H1 (cell line): Measurements from ENCODE around the gene BPI. TPM values are rescaled to one million over a fixed set of nuclear protein-coding genes. Genes with fewer than 3 reads are reported as not detected.
A peak's percentile ranks its signal among the peaks of the same experiment; 100 is the strongest.

Experiments
- CTCF ChIA-PET: fragments of 300-600 bp; sonication (Branson Sonifier 250); formaldehyde crosslinking; loops from one replicate; lab custom pipeline; 2021; ENCODE audit not compliant: partially characterized antibody; lab: Charles Lee
- POLR2A ChIA-PET: fragments of 300-600 bp; sonication (Branson Sonifier 250); formaldehyde crosslinking; loops from one replicate; lab custom pipeline; 2021; ENCODE audit warnings: inconsistent platforms; ENCODE audit not compliant: partially characterized antibody; lab: Charles Lee
- DNase-seq, 2 experiments: peaks; one replicate each; pipeline versions ENCODE4 v3.0.0 to v3.0.0-alpha.2; 2010 to 2022; ENCODE audit warnings: low spot score in 2 of 2, low read depth in 1 of 2, mixed read lengths in 1 of 2
- FAIRE-seq: peaks from 2 replicates; lab custom pipeline; 2011; peaks lifted over from hg19 to GRCh38; lab: Jason Lieb, UNC
- H2AFZ ChIP-seq: 2 replicates; pipeline ENCODE4 v1.8.1; 2012; ENCODE audit warnings: low read length, inconsistent platforms
- H2AK5ac ChIP-seq: 2 replicates; pipeline ENCODE4 v1.6.1; 2013; ENCODE audit warnings: low read depth, low read length
- H2BK120ac ChIP-seq: replicated peaks from 2 replicates; pipeline ENCODE3; 2013; ENCODE audit warnings: low read depth, low read length, inconsistent platforms
- H2BK12ac ChIP-seq: 2 replicates; pipeline ENCODE4 v1.6.1; 2013; ENCODE audit warnings: low read depth, low read length
- H2BK15ac ChIP-seq: 2 replicates; pipeline ENCODE4 v1.6.1; 2013; ENCODE audit warnings: low read length
- H2BK20ac ChIP-seq: 2 replicates; pipeline ENCODE4 v1.6.1; 2013; ENCODE audit warnings: low read length
- H2BK5ac ChIP-seq: 2 replicates; pipeline ENCODE4 v1.6.1; 2013; ENCODE audit warnings: low read depth, low read length
- H3K14ac ChIP-seq: 2 replicates; pipeline ENCODE4 v1.6.1; 2013; ENCODE audit warnings: inconsistent platforms; ENCODE audit not compliant: insufficient read length
- H3K18ac ChIP-seq: 2 replicates; pipeline ENCODE4 v1.6.1; 2013; ENCODE audit warnings: low read length; ENCODE audit errors: extremely low read depth
- H3K23ac ChIP-seq: 2 replicates; pipeline ENCODE4 v1.6.1; 2013; ENCODE audit warnings: inconsistent platforms; ENCODE audit not compliant: insufficient read length
- H3K23me2 ChIP-seq: 2 replicates; pipeline ENCODE4 v1.6.1; 2013; ENCODE audit warnings: low read depth, low read length
- H3K27ac ChIP-seq: 2 replicates; pipeline ENCODE4 v1.6.1; 2011; ENCODE audit warnings: low read depth, low read length, inconsistent platforms
- H3K27me3 ChIP-seq, 4 experiments: replicated peaks in 1 of 4; 1 replicate in 1 of 4; 2 replicates in 3 of 4; pipeline versions ENCODE4 v1.6.1 to v1.8.1; 2011 to 2013; ENCODE audit warnings: low read length in 3 of 4, mild to moderate bottlenecking in 3 of 4, inconsistent platforms in 2 of 4, mixed read lengths in 2 of 4, moderate library complexity in 1 of 4; ENCODE audit not compliant: control insufficient read depth in 3 of 4, insufficient read depth in 3 of 4; ENCODE audit errors: extremely low read depth in 1 of 4
- H3K36me3 ChIP-seq, 4 experiments: 2 replicates each; pipeline versions ENCODE4 v1.6.1 to v1.8.1; 2011 to 2013; ENCODE audit warnings: mild to moderate bottlenecking in 4 of 4, low read length in 3 of 4, moderate library complexity in 2 of 4, control low read depth in 1 of 4, inconsistent platforms in 1 of 4; ENCODE audit not compliant: insufficient read depth in 4 of 4, control insufficient read depth in 2 of 4
- H3K4ac ChIP-seq: replicated peaks from 2 replicates; pipeline ENCODE3; 2013; ENCODE audit warnings: low read length, low read depth, mixed read lengths, inconsistent platforms; ENCODE audit not compliant: insufficient read length
- H3K4me1 ChIP-seq, 4 experiments: replicated peaks in 1 of 4; 1 replicate in 1 of 4; 2 replicates in 3 of 4; pipeline versions ENCODE4 v1.6.1 to v1.8.1; 2011 to 2013; ENCODE audit warnings: low read length in 3 of 4, inconsistent platforms in 2 of 4, mixed read lengths in 1 of 4; ENCODE audit not compliant: insufficient read depth in 4 of 4, control insufficient read depth in 3 of 4
- H3K4me2 ChIP-seq, 2 experiments: 2 replicates each; pipeline versions ENCODE4 v1.6.1 to v1.8.1; 2011 to 2013; ENCODE audit warnings: low read depth in 2 of 2, low read length in 2 of 2, control low read depth in 1 of 2, inconsistent platforms in 1 of 2, mild to moderate bottlenecking in 1 of 2; ENCODE audit not compliant: insufficient read depth in 1 of 2
- H3K4me3 ChIP-seq, 4 experiments: fragments of 200-600, 300-600 bp in 1 of 4; sonication (generic), shearing (Covaris generic), sonication (Bioruptor Twin) in 1 of 4; 2 replicates each; pipeline versions ENCODE4 v1.5.1 to v1.8.1; 2011 to 2016; ENCODE audit warnings: low read length in 4 of 4, low read depth in 3 of 4, control low read depth in 2 of 4, inconsistent platforms in 2 of 4, mild to moderate bottlenecking in 2 of 4, mixed read lengths in 1 of 4, moderate library complexity in 1 of 4; ENCODE audit not compliant: insufficient read depth in 2 of 4; ENCODE audit errors: extremely low read depth in 1 of 4
- H3K56ac ChIP-seq: replicated peaks from 2 replicates; pipeline ENCODE3; 2013; ENCODE audit warnings: low read depth, mild to moderate bottlenecking, mixed read lengths, low read length, inconsistent platforms; ENCODE audit not compliant: insufficient read length
- H3K79me1 ChIP-seq: 2 replicates; pipeline ENCODE4 v1.6.1; 2013; ENCODE audit warnings: low read depth, low read length, control low read depth
- H3K79me2 ChIP-seq, 2 experiments: 2 replicates each; pipeline versions ENCODE4 v1.6.1 to v1.8.1; 2012 to 2013; ENCODE audit warnings: low read length in 2 of 2, mild to moderate bottlenecking in 2 of 2, inconsistent platforms in 1 of 2; ENCODE audit not compliant: insufficient read depth in 2 of 2, control insufficient read depth in 1 of 2
- H3K9ac ChIP-seq, 4 experiments: replicated peaks in 1 of 4; 1 replicate in 1 of 4; 2 replicates in 3 of 4; pipeline versions ENCODE4 v1.6.1 to v1.8.1; 2011 to 2013; ENCODE audit warnings: low read depth in 3 of 4, low read length in 3 of 4, control low read depth in 2 of 4, mild to moderate bottlenecking in 2 of 4, moderate library complexity in 2 of 4, inconsistent platforms in 1 of 4; ENCODE audit errors: extremely low read depth in 1 of 4
- H3K9me3 ChIP-seq, 2 experiments: 2 replicates each; pipeline versions ENCODE4 v1.6.1 to v1.8.1; 2012 to 2013; ENCODE audit warnings: mild to moderate bottlenecking in 2 of 2, moderate library complexity in 2 of 2, control low read depth in 1 of 2, inconsistent platforms in 1 of 2, low read depth in 1 of 2, low read length in 1 of 2, mixed read lengths in 1 of 2; ENCODE audit not compliant: insufficient read depth in 2 of 2
- H4K20me1 ChIP-seq, 2 experiments: replicated peaks in 1 of 2; 2 replicates each; pipeline versions ENCODE3 to v1.8.1; 2011 to 2013; ENCODE audit warnings: inconsistent platforms in 2 of 2, low read length in 2 of 2, mild to moderate bottlenecking in 1 of 2; ENCODE audit not compliant: insufficient read depth in 2 of 2, control insufficient read depth in 1 of 2
- H4K5ac ChIP-seq: 2 replicates; pipeline ENCODE4 v1.6.1; 2013; ENCODE audit warnings: low read length, low read depth, mixed read lengths, inconsistent platforms; ENCODE audit not compliant: insufficient read length
- H4K8ac ChIP-seq: 2 replicates; pipeline ENCODE4 v1.8.0; 2013; ENCODE audit warnings: mild to moderate bottlenecking, moderate library complexity, low read length, inconsistent platforms; ENCODE audit not compliant: insufficient read depth; ENCODE audit errors: extremely low read depth
- H4K91ac ChIP-seq: replicated peaks from 2 replicates; pipeline ENCODE3; 2013; ENCODE audit warnings: low read length, mixed read lengths, inconsistent platforms; ENCODE audit not compliant: insufficient read length
- CHD2 ChIP-seq: IDR thresholded peaks from 2 replicates; pipeline ENCODE4 v1.6.1; 2012; ENCODE audit warnings: low read length, improper control_type of control experiment
- E2F6 ChIP-seq: IDR thresholded peaks from 2 replicates; pipeline ENCODE4 v1.6.1; 2012; ENCODE audit warnings: inconsistent platforms
- EGR1 ChIP-seq: IDR thresholded peaks from 2 replicates; pipeline ENCODE4 v1.6.1; 2011; ENCODE audit warnings: low read depth, low read length, borderline replicate concordance
- EZH2 ChIP-seq: fragments of 200-600 bp; sonication (generic); IDR thresholded peaks from 2 replicates; pipeline ENCODE4 v1.7.1; 2012; ENCODE audit warnings: low read depth, mild to moderate bottlenecking, moderate library complexity, low read length, inconsistent platforms; ENCODE audit not compliant: severe bottlenecking
- KDM4A ChIP-seq: IDR thresholded peaks from one replicate; pipeline ENCODE4 v1.7.1; 2012; ENCODE audit warnings: low read depth, mild to moderate bottlenecking, moderate library complexity, low read length, inconsistent platforms; ENCODE audit not compliant: severe bottlenecking
- SIX5 ChIP-seq: IDR thresholded peaks from 2 replicates; pipeline ENCODE4 v1.6.1; 2011; ENCODE audit warnings: mild to moderate bottlenecking, low read depth, low read length
- TEAD4 ChIP-seq: IDR thresholded peaks from 2 replicates; pipeline ENCODE4 v1.6.1; 2012; ENCODE audit warnings: low read depth, low read length, inconsistent platforms, mixed read lengths
- WGBS, 2 experiments: shearing (Covaris generic) in 1 of 2; methylation state at CpG; one replicate each; pipeline versions ENCODE4 v1.1.6 to v1.1.7; 2013 to 2015; ENCODE audit warnings: low lambda C conversion rate in 2 of 2, mixed read lengths in 2 of 2, inconsistent platforms in 1 of 2, low coverage in 1 of 2, missing lambda C conversion rate in 1 of 2; ENCODE audit not compliant: insufficient replicate concordance in 2 of 2, insufficient coverage in 1 of 2, insufficient read length in 1 of 2; ENCODE audit errors: extremely low coverage in 1 of 2, missing lambda C conversion rate in 1 of 2; 5-methylcytosine and 5-hydroxymethylcytosine counted together
- polyA plus RNA-seq, 7 experiments: library from polyadenylated mRNA; depleted of rRNA in 3 of 7; stranded (reverse) in 5 of 7; unstranded in 2 of 7; fragments of >200 nt in 5 of 7; fragments of 200-250 nt in 2 of 7; gene quantifications; 1 replicate in 5 of 7; 2 replicates in 1 of 7; 4 replicates in 1 of 7; pipeline versions ENCODE4 v1.2.1 to v1.2.3, GENCODE V29; 2011 to 2013; ENCODE audit warnings: missing spikeins in 2 of 7, mixed read lengths in 2 of 7
- total RNA-seq: library from RNA; stranded (reverse); fragmentation: NEBNext Ultra II Directional; extraction: Animal tissue kit (Norgen Biotek cat#: 25700); gene quantifications from 2 replicates; pipeline ENCODE4 v1.2.1, GENCODE V29; 2021

The BPI gene
- total and polyA plus RNA-seq, 2 of the 8 experiments (the other 6 are each of a cell fraction or from before 2014, with no cell fraction given) = not detected

GRCh38 chr20:38355161-38356012, 51.4 kb downstream of the BPI start:
- no peaks in the 10 kb centered on the region for H3K79me1 ChIP-seq
- H2BK20ac ChIP-seq = peak overlapping the region; percentile 76; the same call in 1 of the 2 replicates
- FAIRE-seq (no peak), DNase-seq (no peak)
- peak overlapping the region; percentile 79 for H2BK120ac ChIP-seq
- peak overlapping the region; percentile 72 for H3K18ac ChIP-seq
- ChIA-PET CTCF (interaction anchor here (0.7 to 22.1 kb wide), 12 partner anchors 9 to 287 kb away, joined by 3 to 390 read pairs (median 6); partner anchors contain the start of genes BPI and LBP), POLR2A (interaction anchor here (0.6 to 1.9 kb wide), 7 partner anchors 14 to 79 kb away, joined by 3 to 11 read pairs (median 4); no protein-coding TSS in a partner anchor)
- TF ChIP-seq E2F6 (no peak), KDM4A (no peak), SIX5 (no peak), CHD2 (no peak), EZH2 (no peak), EGR1 (no peak), TEAD4 (no peak)
- no peak overlapping the region for H3K4me2 ChIP-seq
- H4K91ac ChIP-seq = peak overlapping the region; percentile 63
- no peaks in the 10 kb centered on the region for H4K20me1 ChIP-seq
- H2BK12ac ChIP-seq = peak overlapping the region; percentile 69; the same call in 1 of the 2 replicates
- H4K5ac ChIP-seq = no peak overlapping the region
- H2BK5ac ChIP-seq = peak overlapping the region; percentile 73; the same call in 1 of the 2 replicates
- H3K23ac ChIP-seq = no peak overlapping the region
- WGBS, 2 experiments = 87% methylated on average over 18 of the region's 18 CpGs; no CpG with 5 or more reads in 1 of the 2 experiments
- 0 out of 2 replicates have a peak overlapping the region, but pooled peaks have one; percentile 35 for H2AFZ ChIP-seq
- H3K23me2 ChIP-seq = peaks cover 4% of the 10 kb centered on the region; the same call in 1 of the 2 replicates
- H3K4ac ChIP-seq = peak overlapping the region; percentile 23
- peak overlapping the region; percentile 77 for H3K56ac ChIP-seq
- H3K27me3 ChIP-seq = no peaks in the 10 kb centered on the region
- H3K27ac ChIP-seq = no peak overlapping the region
- no peaks in the 10 kb centered on the region for H3K9me3 ChIP-seq
- no peaks in the 10 kb centered on the region for H3K79me2 ChIP-seq
- peaks cover 2 to 24% (median 15%) of the 10 kb centered on the region in 4 experiments for H3K4me1 ChIP-seq
- H3K14ac ChIP-seq = no peak overlapping the region
- H3K4me3 ChIP-seq = no peak overlapping the region
- no peak overlapping the region; the same call in 1 of the 2 replicates for H4K8ac ChIP-seq
- H3K9ac ChIP-seq = no peak overlapping the region
- no peaks in the 10 kb centered on the region for H3K36me3 ChIP-seq
- peak overlapping the region; percentile 81; the same call in 1 of the 2 replicates for H2BK15ac ChIP-seq
- H2AK5ac ChIP-seq = no peak overlapping the region
